GM19438 (cell line): ENCODE data around the gene KRTAP20-3.

Source experiments
- ATAC-seq: cut with Tn5 transposase; IDR thresholded peaks from one replicate; pipeline ENCODE4 v1.9.1; 2021; ENCODE audit warnings: low read depth; ENCODE audit not compliant: unreplicated experiment

KRTAP20-3 gene

DNA sequence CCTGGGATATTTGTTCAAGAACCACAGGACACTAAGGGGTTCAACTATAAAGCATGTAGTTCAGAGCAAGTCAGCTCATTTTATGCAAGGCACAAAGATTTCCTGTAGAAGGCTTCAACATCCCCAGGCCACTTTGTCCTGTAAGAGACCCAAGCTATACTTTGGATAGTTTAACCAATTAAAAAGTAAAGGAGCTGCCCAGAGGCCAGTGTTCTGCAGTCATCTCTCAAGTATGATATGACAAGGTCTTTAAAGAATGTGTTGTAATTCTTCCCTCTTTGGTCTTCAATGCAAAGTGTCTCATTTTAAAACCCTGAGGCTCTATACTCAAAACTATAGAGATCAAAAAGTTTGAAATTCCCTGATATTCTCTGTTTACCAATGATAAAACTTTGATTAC is 34.1 kb downstream of the KRTAP20-3 start:
- ATAC-seq: no peak

GRCh38 chr21:30680586-30680985 is 37.9 kb downstream of the KRTAP20-3 start:
- ATAC-seq: no peak

DNA sequence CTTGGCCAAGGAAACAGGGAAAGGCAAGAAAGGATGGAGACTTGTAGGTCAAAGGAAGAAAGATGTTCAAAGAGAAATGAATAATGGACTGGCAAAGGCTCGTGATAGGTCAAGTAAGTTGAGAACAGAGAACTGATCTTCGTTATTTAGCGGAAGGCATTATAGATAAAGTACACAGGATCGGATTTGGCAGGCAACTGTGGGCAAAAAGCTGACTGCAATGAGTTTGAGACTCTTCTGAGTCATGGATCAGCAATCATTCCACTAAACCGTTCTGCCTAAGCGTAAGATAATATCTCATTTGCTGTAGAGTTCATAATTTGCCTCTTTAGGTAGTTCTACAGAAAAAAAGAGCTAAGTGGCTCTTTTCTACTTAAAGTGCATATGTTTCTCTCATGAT is 41.8 kb downstream of the KRTAP20-3 start:
- no peak for ATAC-seq

GRCh38 chr21:30689822-30690221 is 47.2 kb downstream of the KRTAP20-3 start:
- ATAC-seq: no peak
